ENCODE results near the gene CAPN11.
A peak's percentile ranks its signal among the peaks of the same experiment; 100 is the strongest.

CAPN11 gene

DNA sequence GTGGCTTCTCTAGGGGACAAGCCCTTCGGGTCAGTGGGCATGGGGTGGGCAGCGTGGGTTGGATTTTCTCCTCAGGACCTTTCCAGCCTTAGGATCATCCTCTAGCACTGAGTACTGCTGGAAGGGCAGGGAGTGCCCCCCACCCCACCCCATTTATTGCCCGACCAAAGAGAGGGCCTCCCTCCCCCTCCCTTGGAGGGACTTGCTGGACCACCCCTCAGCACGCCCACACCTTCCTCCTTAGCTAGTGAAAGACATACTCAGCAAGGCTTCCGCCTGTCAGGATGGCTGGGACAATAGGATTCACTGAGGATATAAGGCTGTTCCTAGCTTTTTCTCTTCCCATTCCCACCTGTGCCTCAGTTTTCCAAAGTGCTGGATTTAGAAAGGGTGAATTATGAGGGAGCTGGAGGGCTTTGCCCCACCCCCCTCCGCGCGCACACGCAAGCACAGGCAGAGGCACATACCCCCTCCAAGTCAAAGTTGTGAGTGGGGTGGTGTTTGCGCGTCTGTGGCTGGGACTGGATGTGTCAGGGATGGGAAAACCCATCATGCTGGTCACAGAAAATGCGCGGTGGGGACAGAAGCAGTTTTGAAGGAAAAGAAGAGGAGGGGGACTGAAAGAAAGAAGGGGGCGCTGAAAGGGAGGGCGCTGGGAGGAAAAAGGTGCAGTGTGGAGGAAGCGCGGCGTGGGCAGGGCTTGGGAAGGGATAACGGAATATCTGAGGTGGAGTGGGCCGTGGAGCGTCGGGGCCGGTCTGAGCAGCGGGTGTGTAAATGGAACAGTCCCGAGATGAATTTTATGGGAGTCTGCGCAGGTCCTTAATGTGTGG lies 64.1 kb downstream of the CAPN11 start (continued):
- TF ChIP-seq ZNF544 (tag by site-specific recombination; IDR thresholded peaks at IDR 0.05) (no peak), ZNF747 (tag by site-specific recombination; IDR thresholded peaks at IDR 0.05) (no peak), ZNF561 (tag by site-specific recombination; IDR thresholded peaks at IDR 0.05; ENCODE audit: borderline replicate concordance) (no peak), ZNF777 (tag by site-specific recombination; IDR thresholded peaks at IDR 0.05; ENCODE audit: borderline replicate concordance) (0 out of 2 replicates have a peak, but pooled peaks have one; percentile 21), ZNF354C (tag by site-specific recombination; IDR thresholded peaks at IDR 0.05; ENCODE audit: borderline replicate concordance, low read depth) (no peak), ZNF184 (tag by site-specific recombination; IDR thresholded peaks at IDR 0.05) (no peak), ZNF660 (tag by site-specific recombination; IDR thresholded peaks at IDR 0.05) (no peak), ZBTB48 (tag by site-specific recombination; IDR thresholded peaks at IDR 0.05) (no peak), ZNF394 (tag by site-specific recombination; IDR thresholded peaks at IDR 0.05; ENCODE audit: borderline replicate concordance) (no peak), ZNF302 (tag by site-specific recombination; IDR thresholded peaks at IDR 0.05; ENCODE audit: low read depth) (no peak), ZFP3 (tag by site-specific recombination; IDR thresholded peaks at IDR 0.05; ENCODE audit: low read depth) (no peak)
- TF ChIP-seq, protein P1, sequence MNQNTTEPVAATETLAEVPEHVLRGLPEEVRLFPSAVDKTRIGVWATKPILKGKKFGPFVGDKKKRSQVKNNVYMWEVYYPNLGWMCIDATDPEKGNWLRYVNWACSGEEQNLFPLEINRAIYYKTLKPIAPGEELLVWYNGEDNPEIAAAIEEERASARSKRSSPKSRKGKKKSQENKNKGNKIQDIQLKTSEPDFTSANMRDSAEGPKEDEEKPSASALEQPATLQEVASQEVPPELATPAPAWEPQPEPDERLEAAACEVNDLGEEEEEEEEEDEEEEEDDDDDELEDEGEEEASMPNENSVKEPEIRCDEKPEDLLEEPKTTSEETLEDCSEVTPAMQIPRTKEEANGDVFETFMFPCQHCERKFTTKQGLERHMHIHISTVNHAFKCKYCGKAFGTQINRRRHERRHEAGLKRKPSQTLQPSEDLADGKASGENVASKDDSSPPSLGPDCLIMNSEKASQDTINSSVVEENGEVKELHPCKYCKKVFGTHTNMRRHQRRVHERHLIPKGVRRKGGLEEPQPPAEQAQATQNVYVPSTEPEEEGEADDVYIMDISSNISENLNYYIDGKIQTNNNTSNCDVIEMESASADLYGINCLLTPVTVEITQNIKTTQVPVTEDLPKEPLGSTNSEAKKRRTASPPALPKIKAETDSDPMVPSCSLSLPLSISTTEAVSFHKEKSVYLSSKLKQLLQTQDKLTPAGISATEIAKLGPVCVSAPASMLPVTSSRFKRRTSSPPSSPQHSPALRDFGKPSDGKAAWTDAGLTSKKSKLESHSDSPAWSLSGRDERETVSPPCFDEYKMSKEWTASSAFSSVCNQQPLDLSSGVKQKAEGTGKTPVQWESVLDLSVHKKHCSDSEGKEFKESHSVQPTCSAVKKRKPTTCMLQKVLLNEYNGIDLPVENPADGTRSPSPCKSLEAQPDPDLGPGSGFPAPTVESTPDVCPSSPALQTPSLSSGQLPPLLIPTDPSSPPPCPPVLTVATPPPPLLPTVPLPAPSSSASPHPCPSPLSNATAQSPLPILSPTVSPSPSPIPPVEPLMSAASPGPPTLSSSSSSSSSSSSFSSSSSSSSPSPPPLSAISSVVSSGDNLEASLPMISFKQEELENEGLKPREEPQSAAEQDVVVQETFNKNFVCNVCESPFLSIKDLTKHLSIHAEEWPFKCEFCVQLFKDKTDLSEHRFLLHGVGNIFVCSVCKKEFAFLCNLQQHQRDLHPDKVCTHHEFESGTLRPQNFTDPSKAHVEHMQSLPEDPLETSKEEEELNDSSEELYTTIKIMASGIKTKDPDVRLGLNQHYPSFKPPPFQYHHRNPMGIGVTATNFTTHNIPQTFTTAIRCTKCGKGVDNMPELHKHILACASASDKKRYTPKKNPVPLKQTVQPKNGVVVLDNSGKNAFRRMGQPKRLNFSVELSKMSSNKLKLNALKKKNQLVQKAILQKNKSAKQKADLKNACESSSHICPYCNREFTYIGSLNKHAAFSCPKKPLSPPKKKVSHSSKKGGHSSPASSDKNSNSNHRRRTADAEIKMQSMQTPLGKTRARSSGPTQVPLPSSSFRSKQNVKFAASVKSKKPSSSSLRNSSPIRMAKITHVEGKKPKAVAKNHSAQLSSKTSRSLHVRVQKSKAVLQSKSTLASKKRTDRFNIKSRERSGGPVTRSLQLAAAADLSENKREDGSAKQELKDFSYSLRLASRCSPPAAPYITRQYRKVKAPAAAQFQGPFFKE (tag by site-specific recombination; IDR thresholded peaks at IDR 0.05; ENCODE audit: borderline replicate concordance), result no peak
- TF ChIP-seq, protein P2, sequence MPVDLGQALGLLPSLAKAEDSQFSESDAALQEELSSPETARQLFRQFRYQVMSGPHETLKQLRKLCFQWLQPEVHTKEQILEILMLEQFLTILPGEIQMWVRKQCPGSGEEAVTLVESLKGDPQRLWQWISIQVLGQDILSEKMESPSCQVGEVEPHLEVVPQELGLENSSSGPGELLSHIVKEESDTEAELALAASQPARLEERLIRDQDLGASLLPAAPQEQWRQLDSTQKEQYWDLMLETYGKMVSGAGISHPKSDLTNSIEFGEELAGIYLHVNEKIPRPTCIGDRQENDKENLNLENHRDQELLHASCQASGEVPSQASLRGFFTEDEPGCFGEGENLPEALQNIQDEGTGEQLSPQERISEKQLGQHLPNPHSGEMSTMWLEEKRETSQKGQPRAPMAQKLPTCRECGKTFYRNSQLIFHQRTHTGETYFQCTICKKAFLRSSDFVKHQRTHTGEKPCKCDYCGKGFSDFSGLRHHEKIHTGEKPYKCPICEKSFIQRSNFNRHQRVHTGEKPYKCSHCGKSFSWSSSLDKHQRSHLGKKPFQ (tag by site-specific recombination; IDR thresholded peaks at IDR 0.05), result no peak
- TF ChIP-seq, protein P3, sequence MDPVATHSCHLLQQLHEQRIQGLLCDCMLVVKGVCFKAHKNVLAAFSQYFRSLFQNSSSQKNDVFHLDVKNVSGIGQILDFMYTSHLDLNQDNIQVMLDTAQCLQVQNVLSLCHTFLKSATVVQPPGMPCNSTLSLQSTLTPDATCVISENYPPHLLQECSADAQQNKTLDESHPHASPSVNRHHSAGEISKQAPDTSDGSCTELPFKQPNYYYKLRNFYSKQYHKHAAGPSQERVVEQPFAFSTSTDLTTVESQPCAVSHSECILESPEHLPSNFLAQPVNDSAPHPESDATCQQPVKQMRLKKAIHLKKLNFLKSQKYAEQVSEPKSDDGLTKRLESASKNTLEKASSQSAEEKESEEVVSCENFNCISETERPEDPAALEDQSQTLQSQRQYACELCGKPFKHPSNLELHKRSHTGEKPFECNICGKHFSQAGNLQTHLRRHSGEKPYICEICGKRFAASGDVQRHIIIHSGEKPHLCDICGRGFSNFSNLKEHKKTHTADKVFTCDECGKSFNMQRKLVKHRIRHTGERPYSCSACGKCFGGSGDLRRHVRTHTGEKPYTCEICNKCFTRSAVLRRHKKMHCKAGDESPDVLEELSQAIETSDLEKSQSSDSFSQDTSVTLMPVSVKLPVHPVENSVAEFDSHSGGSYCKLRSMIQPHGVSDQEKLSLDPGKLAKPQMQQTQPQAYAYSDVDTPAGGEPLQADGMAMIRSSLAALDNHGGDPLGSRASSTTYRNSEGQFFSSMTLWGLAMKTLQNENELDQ (tag by site-specific recombination; IDR thresholded peaks at IDR 0.05; ENCODE audit: low read depth), result no peak
- TF ChIP-seq, protein P4, sequence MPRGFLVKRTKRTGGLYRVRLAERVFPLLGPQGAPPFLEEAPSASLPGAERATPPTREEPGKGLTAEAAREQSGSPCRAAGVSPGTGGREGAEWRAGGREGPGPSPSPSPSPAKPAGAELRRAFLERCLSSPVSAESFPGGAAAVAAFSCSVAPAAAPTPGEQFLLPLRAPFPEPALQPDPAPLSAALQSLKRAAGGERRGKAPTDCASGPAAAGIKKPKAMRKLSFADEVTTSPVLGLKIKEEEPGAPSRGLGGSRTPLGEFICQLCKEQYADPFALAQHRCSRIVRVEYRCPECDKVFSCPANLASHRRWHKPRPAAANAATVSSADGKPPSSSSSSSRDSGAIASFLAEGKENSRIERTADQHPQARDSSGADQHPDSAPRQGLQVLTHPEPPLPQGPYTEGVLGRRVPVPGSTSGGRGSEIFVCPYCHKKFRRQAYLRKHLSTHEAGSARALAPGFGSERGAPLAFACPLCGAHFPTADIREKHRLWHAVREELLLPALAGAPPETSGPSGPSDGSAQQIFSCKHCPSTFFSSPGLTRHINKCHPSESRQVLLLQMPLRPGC (tag by site-specific recombination; IDR thresholded peaks at IDR 0.05), result no peak
- TF ChIP-seq, protein P5, sequence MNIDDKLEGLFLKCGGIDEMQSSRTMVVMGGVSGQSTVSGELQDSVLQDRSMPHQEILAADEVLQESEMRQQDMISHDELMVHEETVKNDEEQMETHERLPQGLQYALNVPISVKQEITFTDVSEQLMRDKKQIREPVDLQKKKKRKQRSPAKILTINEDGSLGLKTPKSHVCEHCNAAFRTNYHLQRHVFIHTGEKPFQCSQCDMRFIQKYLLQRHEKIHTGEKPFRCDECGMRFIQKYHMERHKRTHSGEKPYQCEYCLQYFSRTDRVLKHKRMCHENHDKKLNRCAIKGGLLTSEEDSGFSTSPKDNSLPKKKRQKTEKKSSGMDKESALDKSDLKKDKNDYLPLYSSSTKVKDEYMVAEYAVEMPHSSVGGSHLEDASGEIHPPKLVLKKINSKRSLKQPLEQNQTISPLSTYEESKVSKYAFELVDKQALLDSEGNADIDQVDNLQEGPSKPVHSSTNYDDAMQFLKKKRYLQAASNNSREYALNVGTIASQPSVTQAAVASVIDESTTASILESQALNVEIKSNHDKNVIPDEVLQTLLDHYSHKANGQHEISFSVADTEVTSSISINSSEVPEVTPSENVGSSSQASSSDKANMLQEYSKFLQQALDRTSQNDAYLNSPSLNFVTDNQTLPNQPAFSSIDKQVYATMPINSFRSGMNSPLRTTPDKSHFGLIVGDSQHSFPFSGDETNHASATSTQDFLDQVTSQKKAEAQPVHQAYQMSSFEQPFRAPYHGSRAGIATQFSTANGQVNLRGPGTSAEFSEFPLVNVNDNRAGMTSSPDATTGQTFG (tag by site-specific recombination; IDR thresholded peaks at IDR 0.05; ENCODE audit: borderline replicate concordance), result no peak

All from HEK293 (cell line).